Lung microvascular endothelial cell (primary cell): ENCODE data around the gene CEP170. TPM values are rescaled to one million over a fixed set of nuclear protein-coding genes. Genes with fewer than 3 reads are reported as not detected.
A peak's percentile ranks its signal among the peaks of the same experiment; 100 is the strongest.

Source experiments
- DNase-seq, 2 donors: peaks; one replicate each; pipeline versions ENCODE4 v3.0.0 to v3.0.0-alpha.2; 2010; ENCODE audit warnings: low read depth in 2 of 2
- total RNA-seq: library from RNA; depleted of rRNA; stranded (reverse); fragments of >200 nt; gene quantifications from 2 replicates; pipeline ENCODE4 v1.2.1, GENCODE V29; 2014

CEP170 gene
- total RNA-seq, 1 donor from 2014 or later, result 72.8 TPM

DNA sequence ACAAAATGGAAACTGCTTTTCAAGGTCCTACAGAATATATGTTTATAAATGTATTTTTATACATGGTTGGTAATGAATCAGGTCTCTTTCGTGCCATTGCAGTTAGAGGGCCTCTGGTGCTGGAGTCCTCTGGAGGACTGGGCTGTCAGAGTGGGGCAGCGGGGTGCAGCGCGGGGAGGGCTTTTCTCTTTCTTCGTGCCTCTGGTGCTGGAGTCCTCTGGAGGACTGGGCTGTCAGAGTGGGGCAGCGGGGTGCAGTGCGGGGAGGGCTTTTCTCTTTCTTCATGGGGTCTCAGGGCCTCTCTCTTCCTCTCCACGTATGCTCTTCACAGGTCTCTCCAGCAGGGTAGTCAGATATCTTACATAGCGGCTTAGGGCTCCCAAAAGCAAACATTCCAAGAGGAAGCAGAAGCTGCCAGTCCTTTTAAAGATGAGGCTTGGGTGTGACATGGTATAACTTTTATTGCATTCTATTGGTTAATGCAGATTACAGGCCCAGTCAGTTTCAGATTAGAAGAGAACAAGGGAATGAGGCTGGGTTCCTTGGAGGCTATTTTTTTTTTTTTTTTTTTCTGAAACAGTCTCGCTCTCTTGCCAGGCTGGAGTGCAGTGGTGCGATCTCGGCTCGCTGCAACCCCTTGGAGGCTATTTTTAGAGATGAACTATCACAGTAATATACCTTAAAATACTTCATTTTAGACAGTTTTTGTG is 13.8 kb upstream of the CEP170 start:
- DNase-seq, result no peak

- DNase-seq, result peak; percentile 51 to 86
These were observed 13.0 kb upstream of the CEP170 start for GRCh38 chr1:243267914-243268653.

GRCh38 chr1:243267471-243267880 is 12.4 kb upstream of the CEP170 start:
- no peak for DNase-seq

DNA sequence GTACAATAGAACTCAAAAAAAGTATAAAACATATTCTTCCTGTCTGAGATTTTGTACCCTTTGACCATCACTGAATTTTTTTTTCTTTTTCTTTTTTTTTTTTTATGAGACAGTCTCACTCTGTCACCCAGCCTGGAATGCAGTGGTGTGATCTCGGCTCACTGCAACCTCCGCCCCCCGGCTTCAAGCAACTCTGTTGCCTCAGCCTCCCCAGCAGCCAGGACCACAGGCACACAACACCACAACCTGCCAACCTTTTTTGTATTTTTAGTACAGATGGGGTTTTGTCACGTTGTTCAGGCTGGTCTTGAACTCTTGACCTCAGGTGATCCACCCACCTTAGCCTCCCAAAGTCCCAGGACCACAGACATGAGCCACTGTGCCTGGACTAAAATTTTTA is 11.2 kb upstream of the CEP170 start:
- DNase-seq, result no peak

DNA sequence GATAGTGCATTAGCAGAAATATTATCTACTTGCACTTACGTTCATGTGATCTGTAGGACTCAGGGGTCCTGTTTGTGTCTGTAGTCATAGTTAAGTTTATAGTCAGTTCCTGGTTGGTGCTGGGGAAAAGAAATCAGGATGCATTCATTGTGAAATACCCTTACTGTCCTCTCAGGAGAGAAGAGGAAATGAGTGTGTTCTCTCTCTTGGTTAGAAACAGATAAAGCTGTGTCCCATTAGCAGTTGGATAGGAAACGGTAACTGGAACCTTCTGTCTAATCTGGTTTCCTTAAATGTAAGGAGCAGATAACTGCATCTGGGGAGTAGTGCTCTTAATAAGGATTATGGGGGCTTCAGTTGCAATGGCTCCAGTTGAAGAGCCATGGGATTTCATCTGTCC is 9.6 kb upstream of the CEP170 start:
- peak; percentile 93 to 95 for DNase-seq

DNA sequence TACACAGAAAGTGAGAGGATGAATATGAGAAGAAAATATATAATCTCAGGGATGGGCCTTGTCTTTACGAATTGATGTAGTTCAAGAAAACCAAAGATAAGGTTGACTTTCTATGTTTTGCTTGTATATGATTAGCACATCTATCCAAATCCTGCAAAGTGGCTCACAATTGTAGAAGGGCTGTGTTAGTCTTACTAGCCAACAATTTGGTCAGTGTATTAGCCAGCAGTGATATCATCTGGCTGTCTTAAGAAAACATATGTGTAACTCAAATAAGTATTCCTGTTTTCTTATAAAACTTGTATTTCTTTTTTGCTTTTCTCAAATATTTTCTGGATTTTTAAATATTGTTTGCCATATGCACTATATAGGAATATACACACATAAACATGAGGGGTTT is 6.3 kb upstream of the CEP170 start:
- no peak for DNase-seq

- no peak for DNase-seq
These were observed 5.3 kb upstream of the CEP170 start for GRCh38 chr1:243260221-243260880.

- DNase-seq, result no peak
These were observed 3.6 kb upstream of the CEP170 start for GRCh38 chr1:243258731-243259130.

GRCh38 chr1:243257189-243257588 is 2.1 kb upstream of the CEP170 start:
- no peak for DNase-seq

DNA sequence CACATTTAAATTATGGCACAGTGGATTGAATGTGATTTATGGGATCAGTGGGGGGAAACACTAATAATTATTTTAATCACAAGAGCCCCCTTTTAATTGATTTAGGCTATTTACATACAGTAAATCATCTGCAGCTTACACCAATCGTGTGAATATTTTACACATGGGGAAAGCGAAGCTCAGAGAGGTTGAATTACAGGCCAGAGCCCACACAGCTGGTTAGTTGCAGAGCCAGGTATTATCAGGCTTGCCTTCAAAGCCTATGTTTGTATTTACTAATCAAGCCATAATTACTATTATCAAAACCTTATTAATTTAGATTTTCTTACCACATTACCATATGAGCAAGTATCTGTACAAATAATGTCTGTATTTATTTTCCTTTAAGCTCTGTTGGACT is 1.5 kb upstream of the CEP170 start:
- peak in 1 of 2 donors; percentile 22 for DNase-seq

- peak; percentile 100 for DNase-seq
These were observed 871 bp upstream of the CEP170 start, which contains the start of gene SDCCAG8 for GRCh38 chr1:243255791-243256512. SDCCAG8 (plus strand) TSS chr1:243256041; CDS start chr1:243256174, 133 bp downstream.

- DNase-seq, result peak; percentile 63 to 64
These were observed 701 bp downstream of the CEP170 start for GRCh38 chr1:243254233-243254926.

DNA sequence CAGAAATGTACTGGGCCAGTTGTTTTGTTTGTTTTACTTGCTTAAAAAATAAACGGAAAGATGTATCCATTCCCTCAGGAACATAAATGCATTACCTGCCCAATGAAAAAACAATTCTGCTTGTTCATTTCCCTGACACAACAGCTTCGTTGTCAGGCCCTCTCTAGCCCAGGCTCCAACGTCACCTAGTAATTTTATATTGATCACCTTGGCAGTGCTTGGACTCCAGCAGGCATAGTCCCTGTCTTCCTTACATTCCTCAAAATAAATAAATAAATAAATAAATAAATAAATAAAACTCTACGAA is 1.2 kb downstream of the CEP170 start:
- DNase-seq, result peak; percentile 37 to 63

- peak; percentile 24 to 29 for DNase-seq
These were observed 1.7 kb downstream of the CEP170 start for GRCh38 chr1:243253211-243253925.

- DNase-seq, result peak in 1 of 2 donors; percentile 28
These were observed 3.5 kb downstream of the CEP170 start for GRCh38 chr1:243251539-243251938.

DNA sequence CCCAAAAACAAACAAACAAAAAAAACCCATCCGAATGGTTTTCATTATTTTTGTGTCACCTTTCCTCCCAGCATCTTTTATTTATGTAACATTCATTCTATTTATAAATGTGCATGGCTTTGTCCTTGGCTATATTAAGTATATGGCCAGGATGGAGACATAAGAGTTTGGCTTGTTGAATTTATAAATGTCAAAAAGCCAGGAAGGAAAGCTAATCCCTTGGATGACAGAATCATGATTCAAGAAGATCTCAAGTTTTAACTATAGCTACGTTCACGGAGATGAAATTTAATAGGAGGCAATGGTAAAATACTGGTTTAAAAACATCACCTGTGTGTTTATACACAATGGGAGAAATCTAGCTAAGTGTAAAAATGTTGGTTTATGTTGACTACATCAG is 5.0 kb downstream of the CEP170 start:
- DNase-seq, result no peak

- DNase-seq, result no peak
These were observed 5.9 kb downstream of the CEP170 start for GRCh38 chr1:243249214-243249613.

- no peak for DNase-seq
These were observed 7.2 kb downstream of the CEP170 start for GRCh38 chr1:243247901-243248300.

DNA sequence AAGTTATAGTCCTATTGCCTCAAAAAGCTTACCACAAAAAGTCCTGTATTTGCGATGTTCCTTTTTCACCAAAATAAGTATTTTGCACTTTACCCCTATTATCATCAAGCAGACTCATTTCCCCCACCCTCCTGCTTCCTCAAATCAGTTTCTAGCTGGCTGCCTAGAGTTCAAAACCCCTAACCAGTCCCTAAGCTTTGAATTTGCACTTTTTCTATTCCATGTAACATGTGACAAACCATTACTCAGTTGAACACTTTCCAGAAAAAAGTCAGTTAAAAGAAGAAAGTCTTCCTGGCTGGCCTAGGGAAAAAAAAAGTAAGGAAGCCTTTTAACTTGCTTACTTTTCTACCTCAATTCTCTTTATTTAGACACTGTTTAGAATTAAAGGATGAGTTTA is 8.2 kb downstream of the CEP170 start:
- DNase-seq, result peak in 1 of 2 donors; percentile 38

DNA sequence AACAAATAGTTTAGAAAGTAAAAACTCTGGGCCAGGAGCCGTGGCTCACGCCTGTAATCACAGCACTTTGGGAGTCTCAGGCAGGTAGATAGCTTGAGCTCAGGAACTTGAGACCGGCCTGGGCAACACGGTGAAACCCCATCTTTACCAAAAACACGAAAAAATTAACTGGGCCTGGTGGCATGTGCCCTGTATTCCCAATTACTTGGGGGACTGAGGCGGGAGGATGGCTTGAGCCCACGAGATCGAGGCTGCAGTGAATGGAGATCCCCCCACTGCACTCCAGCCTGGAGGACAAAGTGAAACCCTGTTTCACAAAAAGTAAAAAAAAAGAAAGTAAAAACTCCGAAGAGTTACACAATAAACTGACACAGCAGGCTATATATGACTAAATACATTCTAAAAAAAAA is 10.6 kb downstream of the CEP170 start:
- no peak for DNase-seq
